H1 (cell line): ENCODE results near the gene CCNE1. TPM values are rescaled to one million over a fixed set of nuclear protein-coding genes. Genes with fewer than 3 reads are reported as not detected.

Experiments
- CTCF ChIA-PET: fragments of 300-600 bp; sonication (Branson Sonifier 250); formaldehyde crosslinking; loops from one replicate; lab custom pipeline; 2021; ENCODE audit not compliant: partially characterized antibody; lab: Charles Lee
- POLR2A ChIA-PET: fragments of 300-600 bp; sonication (Branson Sonifier 250); formaldehyde crosslinking; loops from one replicate; lab custom pipeline; 2021; ENCODE audit warnings: inconsistent platforms; ENCODE audit not compliant: partially characterized antibody; lab: Charles Lee
- DNase-seq, 2 experiments: peaks; one replicate each; pipeline versions ENCODE4 v3.0.0 to v3.0.0-alpha.2; 2010 to 2022; ENCODE audit warnings: low spot score in 2 of 2, low read depth in 1 of 2, mixed read lengths in 1 of 2
- FAIRE-seq: peaks from 2 replicates; lab custom pipeline; 2011; peaks lifted over from hg19 to GRCh38; lab: Jason Lieb, UNC
- H2AFZ ChIP-seq: 2 replicates; pipeline ENCODE4 v1.8.1; 2012; ENCODE audit warnings: low read length, inconsistent platforms
- H2AK5ac ChIP-seq: 2 replicates; pipeline ENCODE4 v1.6.1; 2013; ENCODE audit warnings: low read depth, low read length
- H2BK120ac ChIP-seq: replicated peaks from 2 replicates; pipeline ENCODE3; 2013; ENCODE audit warnings: low read depth, low read length, inconsistent platforms
- H2BK12ac ChIP-seq: 2 replicates; pipeline ENCODE4 v1.6.1; 2013; ENCODE audit warnings: low read depth, low read length
- H2BK15ac ChIP-seq: 2 replicates; pipeline ENCODE4 v1.6.1; 2013; ENCODE audit warnings: low read length
- H2BK20ac ChIP-seq: 2 replicates; pipeline ENCODE4 v1.6.1; 2013; ENCODE audit warnings: low read length
- H2BK5ac ChIP-seq: 2 replicates; pipeline ENCODE4 v1.6.1; 2013; ENCODE audit warnings: low read depth, low read length
- H3K14ac ChIP-seq: 2 replicates; pipeline ENCODE4 v1.6.1; 2013; ENCODE audit warnings: inconsistent platforms; ENCODE audit not compliant: insufficient read length
- H3K18ac ChIP-seq: 2 replicates; pipeline ENCODE4 v1.6.1; 2013; ENCODE audit warnings: low read length; ENCODE audit errors: extremely low read depth
- H3K23ac ChIP-seq: 2 replicates; pipeline ENCODE4 v1.6.1; 2013; ENCODE audit warnings: inconsistent platforms; ENCODE audit not compliant: insufficient read length
- H3K23me2 ChIP-seq: 2 replicates; pipeline ENCODE4 v1.6.1; 2013; ENCODE audit warnings: low read depth, low read length
- H3K27ac ChIP-seq: 2 replicates; pipeline ENCODE4 v1.6.1; 2011; ENCODE audit warnings: low read depth, low read length, inconsistent platforms
- H3K27me3 ChIP-seq, 4 experiments: replicated peaks in 1 of 4; 1 replicate in 1 of 4; 2 replicates in 3 of 4; pipeline versions ENCODE4 v1.6.1 to v1.8.1; 2011 to 2013; ENCODE audit warnings: low read length in 3 of 4, mild to moderate bottlenecking in 3 of 4, inconsistent platforms in 2 of 4, mixed read lengths in 2 of 4, moderate library complexity in 1 of 4; ENCODE audit not compliant: control insufficient read depth in 3 of 4, insufficient read depth in 3 of 4; ENCODE audit errors: extremely low read depth in 1 of 4
- H3K36me3 ChIP-seq, 4 experiments: 2 replicates each; pipeline versions ENCODE4 v1.6.1 to v1.8.1; 2011 to 2013; ENCODE audit warnings: mild to moderate bottlenecking in 4 of 4, low read length in 3 of 4, moderate library complexity in 2 of 4, control low read depth in 1 of 4, inconsistent platforms in 1 of 4; ENCODE audit not compliant: insufficient read depth in 4 of 4, control insufficient read depth in 2 of 4
- H3K4ac ChIP-seq: replicated peaks from 2 replicates; pipeline ENCODE3; 2013; ENCODE audit warnings: low read length, low read depth, mixed read lengths, inconsistent platforms; ENCODE audit not compliant: insufficient read length
- H3K4me1 ChIP-seq, 4 experiments: replicated peaks in 1 of 4; 1 replicate in 1 of 4; 2 replicates in 3 of 4; pipeline versions ENCODE4 v1.6.1 to v1.8.1; 2011 to 2013; ENCODE audit warnings: low read length in 3 of 4, inconsistent platforms in 2 of 4, mixed read lengths in 1 of 4; ENCODE audit not compliant: insufficient read depth in 4 of 4, control insufficient read depth in 3 of 4
- H3K4me2 ChIP-seq, 2 experiments: 2 replicates each; pipeline versions ENCODE4 v1.6.1 to v1.8.1; 2011 to 2013; ENCODE audit warnings: low read depth in 2 of 2, low read length in 2 of 2, control low read depth in 1 of 2, inconsistent platforms in 1 of 2, mild to moderate bottlenecking in 1 of 2; ENCODE audit not compliant: insufficient read depth in 1 of 2
- H3K4me3 ChIP-seq, 4 experiments: fragments of 200-600, 300-600 bp in 1 of 4; sonication (generic), shearing (Covaris generic), sonication (Bioruptor Twin) in 1 of 4; 2 replicates each; pipeline versions ENCODE4 v1.5.1 to v1.8.1; 2011 to 2016; ENCODE audit warnings: low read length in 4 of 4, low read depth in 3 of 4, control low read depth in 2 of 4, inconsistent platforms in 2 of 4, mild to moderate bottlenecking in 2 of 4, mixed read lengths in 1 of 4, moderate library complexity in 1 of 4; ENCODE audit not compliant: insufficient read depth in 2 of 4; ENCODE audit errors: extremely low read depth in 1 of 4
- H3K56ac ChIP-seq: replicated peaks from 2 replicates; pipeline ENCODE3; 2013; ENCODE audit warnings: low read depth, mild to moderate bottlenecking, mixed read lengths, low read length, inconsistent platforms; ENCODE audit not compliant: insufficient read length
- H3K79me1 ChIP-seq: 2 replicates; pipeline ENCODE4 v1.6.1; 2013; ENCODE audit warnings: low read depth, low read length, control low read depth
- H3K79me2 ChIP-seq, 2 experiments: 2 replicates each; pipeline versions ENCODE4 v1.6.1 to v1.8.1; 2012 to 2013; ENCODE audit warnings: low read length in 2 of 2, mild to moderate bottlenecking in 2 of 2, inconsistent platforms in 1 of 2; ENCODE audit not compliant: insufficient read depth in 2 of 2, control insufficient read depth in 1 of 2
- H3K9ac ChIP-seq, 4 experiments: replicated peaks in 1 of 4; 1 replicate in 1 of 4; 2 replicates in 3 of 4; pipeline versions ENCODE4 v1.6.1 to v1.8.1; 2011 to 2013; ENCODE audit warnings: low read depth in 3 of 4, low read length in 3 of 4, control low read depth in 2 of 4, mild to moderate bottlenecking in 2 of 4, moderate library complexity in 2 of 4, inconsistent platforms in 1 of 4; ENCODE audit errors: extremely low read depth in 1 of 4
- H3K9me3 ChIP-seq, 2 experiments: 2 replicates each; pipeline versions ENCODE4 v1.6.1 to v1.8.1; 2012 to 2013; ENCODE audit warnings: mild to moderate bottlenecking in 2 of 2, moderate library complexity in 2 of 2, control low read depth in 1 of 2, inconsistent platforms in 1 of 2, low read depth in 1 of 2, low read length in 1 of 2, mixed read lengths in 1 of 2; ENCODE audit not compliant: insufficient read depth in 2 of 2
- H4K20me1 ChIP-seq, 2 experiments: replicated peaks in 1 of 2; 2 replicates each; pipeline versions ENCODE3 to v1.8.1; 2011 to 2013; ENCODE audit warnings: inconsistent platforms in 2 of 2, low read length in 2 of 2, mild to moderate bottlenecking in 1 of 2; ENCODE audit not compliant: insufficient read depth in 2 of 2, control insufficient read depth in 1 of 2
- H4K5ac ChIP-seq: 2 replicates; pipeline ENCODE4 v1.6.1; 2013; ENCODE audit warnings: low read length, low read depth, mixed read lengths, inconsistent platforms; ENCODE audit not compliant: insufficient read length
- H4K8ac ChIP-seq: 2 replicates; pipeline ENCODE4 v1.8.0; 2013; ENCODE audit warnings: mild to moderate bottlenecking, moderate library complexity, low read length, inconsistent platforms; ENCODE audit not compliant: insufficient read depth; ENCODE audit errors: extremely low read depth
- H4K91ac ChIP-seq: replicated peaks from 2 replicates; pipeline ENCODE3; 2013; ENCODE audit warnings: low read length, mixed read lengths, inconsistent platforms; ENCODE audit not compliant: insufficient read length
- BACH1 ChIP-seq: IDR thresholded peaks from 2 replicates; pipeline ENCODE4 v1.6.1; 2012; ENCODE audit warnings: low read length, improper control_type of control experiment
- CBX8 ChIP-seq: fragments of 300-800, 300-1000 bp; sonication (generic); IDR thresholded peaks from 2 replicates; pipeline ENCODE4 v1.7.1; 2016; ENCODE audit warnings: low read depth, low read length, borderline replicate concordance
- FOSL1 ChIP-seq: IDR thresholded peaks from 2 replicates; pipeline ENCODE4 v1.6.1; 2011; ENCODE audit warnings: mild to moderate bottlenecking, low read depth, low read length, moderate library complexity; ENCODE audit not compliant: insufficient read depth
- PHF8 ChIP-seq: fragments of 200-600 bp; sonication (generic); conservative IDR thresholded peaks from 2 replicates; pipeline ENCODE4 v1.7.1; 2012; ENCODE audit warnings: low read depth, mild to moderate bottlenecking, inconsistent platforms, low read length, moderate library complexity
- POU5F1 ChIP-seq: IDR thresholded peaks from 2 replicates; pipeline ENCODE4 v1.6.1; 2011; ENCODE audit warnings: low read depth, mild to moderate bottlenecking, low read length, moderate library complexity
- RAD21 ChIP-seq, 2 experiments: IDR thresholded peaks in 1 of 2; conservative IDR thresholded peaks in 1 of 2; 2 replicates each; pipeline ENCODE4 v1.6.1; 2011; ENCODE audit warnings: low read depth in 2 of 2, low read length in 2 of 2, improper control_type of control experiment in 1 of 2, inconsistent platforms in 1 of 2, mild to moderate bottlenecking in 1 of 2, moderate library complexity in 1 of 2
- SIRT6 ChIP-seq: IDR thresholded peaks from one replicate; pipeline ENCODE4 v1.7.1; 2012; ENCODE audit warnings: low read length, inconsistent platforms
- SIX5 ChIP-seq: IDR thresholded peaks from 2 replicates; pipeline ENCODE4 v1.6.1; 2011; ENCODE audit warnings: mild to moderate bottlenecking, low read depth, low read length
- SP1 ChIP-seq: IDR thresholded peaks from 2 replicates; pipeline ENCODE4 v1.6.1; 2011; ENCODE audit warnings: low read depth, low read length
- SP2 ChIP-seq: IDR thresholded peaks from 2 replicates; pipeline ENCODE4 v1.6.1; 2012; ENCODE audit warnings: mild to moderate bottlenecking, low read length, inconsistent platforms
- SRF ChIP-seq: IDR thresholded peaks from 2 replicates; pipeline ENCODE4 v1.6.1; 2011; ENCODE audit warnings: mild to moderate bottlenecking, low read depth, low read length, moderate library complexity
- WGBS, 2 experiments: shearing (Covaris generic) in 1 of 2; methylation state at CpG; one replicate each; pipeline versions ENCODE4 v1.1.6 to v1.1.7; 2013 to 2015; ENCODE audit warnings: low lambda C conversion rate in 2 of 2, mixed read lengths in 2 of 2, inconsistent platforms in 1 of 2, low coverage in 1 of 2, missing lambda C conversion rate in 1 of 2; ENCODE audit not compliant: insufficient replicate concordance in 2 of 2, insufficient coverage in 1 of 2, insufficient read length in 1 of 2; ENCODE audit errors: extremely low coverage in 1 of 2, missing lambda C conversion rate in 1 of 2; 5-methylcytosine and 5-hydroxymethylcytosine counted together
- polyA plus RNA-seq, 7 experiments: library from polyadenylated mRNA; depleted of rRNA in 3 of 7; stranded (reverse) in 5 of 7; unstranded in 2 of 7; fragments of >200 nt in 5 of 7; fragments of 200-250 nt in 2 of 7; gene quantifications; 1 replicate in 5 of 7; 2 replicates in 1 of 7; 4 replicates in 1 of 7; pipeline versions ENCODE4 v1.2.1 to v1.2.3, GENCODE V29; 2011 to 2013; ENCODE audit warnings: missing spikeins in 2 of 7, mixed read lengths in 2 of 7
- total RNA-seq: library from RNA; stranded (reverse); fragmentation: NEBNext Ultra II Directional; extraction: Animal tissue kit (Norgen Biotek cat#: 25700); gene quantifications from 2 replicates; pipeline ENCODE4 v1.2.1, GENCODE V29; 2021
- TF ChIP-seq, protein P1 (sequence below): IDR thresholded peaks from 2 replicates; pipeline ENCODE4 v1.6.1; 2011; ENCODE audit warnings: low read depth, mild to moderate bottlenecking, low read length; ENCODE audit not compliant: insufficient read depth

CCNE1 gene
- total and polyA plus RNA-seq, 2 of the 8 experiments (the other 6 are each of a cell fraction or from before 2014, with no cell fraction given) = 43.2 to 44.6 TPM

DNA sequence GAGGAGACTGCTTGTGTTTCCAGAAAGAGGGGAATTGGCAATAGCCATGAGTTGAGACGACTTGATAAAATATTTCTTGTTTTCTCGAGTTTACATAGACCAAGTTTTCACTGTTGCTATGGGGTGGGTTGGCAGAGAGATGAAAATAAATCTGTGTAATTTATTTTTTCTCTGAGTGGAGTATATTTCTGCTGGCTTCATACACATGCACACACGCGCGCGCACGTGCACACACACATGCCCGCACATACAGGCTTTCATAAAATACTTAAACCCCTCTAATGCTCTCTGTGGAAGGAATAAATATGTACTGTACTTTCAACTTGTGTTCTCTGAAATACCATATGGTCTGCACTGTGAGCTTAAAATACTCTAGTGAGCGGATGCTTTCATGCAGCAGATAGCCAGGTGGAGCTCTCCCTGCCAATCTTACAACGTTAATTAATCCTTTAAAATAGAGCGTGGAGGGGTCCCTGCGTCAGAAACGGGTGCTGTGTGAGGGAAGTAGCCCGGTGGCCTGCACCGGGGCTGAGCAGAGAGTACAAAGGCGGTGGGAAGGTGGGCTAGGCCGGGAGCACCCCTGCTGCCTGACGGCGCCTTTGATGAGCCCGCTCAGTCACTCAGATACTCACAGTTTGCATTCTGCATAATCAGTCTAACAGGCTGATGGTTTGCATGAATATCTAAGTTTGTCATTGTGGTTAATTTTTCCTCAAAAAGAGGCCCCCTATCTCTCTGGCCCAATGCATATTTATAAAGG, 44.1 kb downstream of the CCNE1 start:
- H2AK5ac ChIP-seq = no peak overlapping the region
- ChIA-PET CTCF (interaction anchor here (0.6 to 10.5 kb wide), 4 partner anchors 15 to 133 kb away, joined by 3 to 134 read pairs (median 4); no protein-coding TSS in a partner anchor), POLR2A (no interaction called here)
- 86% methylated on average over 20 of the region's 20 CpGs; no CpG with 5 or more reads in 1 of the 2 experiments for WGBS, 2 experiments
- H2BK15ac ChIP-seq = no peak overlapping the region
- no peaks in the 10 kb centered on the region for H3K79me1 ChIP-seq
- no peak overlapping the region for H3K14ac ChIP-seq
- TF ChIP-seq SIX5 (no peak), POU5F1 (no peak), CBX8 (no peak), SP2 (no peak), SRF (no peak), PHF8 (no peak), RAD21 (IDR thresholded peaks at IDR 0.05 in 1 of 2, conservative IDR thresholded peaks at IDR 0.05 in 1 of 2; ENCODE audit: low read depth in 2 of 2, low read length in 2 of 2) (no peak), SIRT6 (no peak), BACH1 (no peak), SP1 (no peak), FOSL1 (no peak)
- TF ChIP-seq, protein P1, sequence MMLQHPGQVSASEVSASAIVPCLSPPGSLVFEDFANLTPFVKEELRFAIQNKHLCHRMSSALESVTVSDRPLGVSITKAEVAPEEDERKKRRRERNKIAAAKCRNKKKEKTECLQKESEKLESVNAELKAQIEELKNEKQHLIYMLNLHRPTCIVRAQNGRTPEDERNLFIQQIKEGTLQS = no peak
- no peak overlapping the region for H2BK5ac ChIP-seq
- no peaks in the 10 kb centered on the region for H3K23me2 ChIP-seq
- no peaks in the 10 kb centered on the region for H3K36me3 ChIP-seq
- H3K18ac ChIP-seq = no peak overlapping the region
- H2BK120ac ChIP-seq = no peak overlapping the region
- no peak overlapping the region for H4K5ac ChIP-seq
- H2BK20ac ChIP-seq = no peak overlapping the region
- no peaks in the 10 kb centered on the region for H3K79me2 ChIP-seq
- H3K4ac ChIP-seq = no peak overlapping the region
- no peak overlapping the region for H3K23ac ChIP-seq
- H3K9ac ChIP-seq = no peak overlapping the region
- no peaks in the 10 kb centered on the region for H3K27me3 ChIP-seq
- H3K9me3 ChIP-seq = no peaks in the 10 kb centered on the region
- H3K4me2 ChIP-seq = no peak overlapping the region
- H3K56ac ChIP-seq = no peak overlapping the region
- H2AFZ ChIP-seq = peak overlapping the region; percentile 56; the same call in 1 of the 2 replicates
- no peak overlapping the region for H4K91ac ChIP-seq
- no peak overlapping the region for H2BK12ac ChIP-seq
- H3K27ac ChIP-seq = no peak overlapping the region
- FAIRE-seq (no peak), DNase-seq (no peak)
- H3K4me3 ChIP-seq = no peak overlapping the region
- H4K8ac ChIP-seq = no peak overlapping the region
- no peaks in the 10 kb centered on the region for H4K20me1 ChIP-seq
- H3K4me1 ChIP-seq = peaks cover 0 to 9% (median 7%) of the 10 kb centered on the region in 4 experiments; a peak in 6 of 7 replicates
